Middle frontal gyrus (tissue), 1 donor: ENCODE data around the gene GATA3.

ENCODE experiments used
- DNase-seq: peaks from one replicate; pipeline ENCODE4 v3.0.0-alpha.2; 2015; ENCODE audit warnings: low spot score; ENCODE audit errors: extremely low spot score

The GATA3 gene

DNA sequence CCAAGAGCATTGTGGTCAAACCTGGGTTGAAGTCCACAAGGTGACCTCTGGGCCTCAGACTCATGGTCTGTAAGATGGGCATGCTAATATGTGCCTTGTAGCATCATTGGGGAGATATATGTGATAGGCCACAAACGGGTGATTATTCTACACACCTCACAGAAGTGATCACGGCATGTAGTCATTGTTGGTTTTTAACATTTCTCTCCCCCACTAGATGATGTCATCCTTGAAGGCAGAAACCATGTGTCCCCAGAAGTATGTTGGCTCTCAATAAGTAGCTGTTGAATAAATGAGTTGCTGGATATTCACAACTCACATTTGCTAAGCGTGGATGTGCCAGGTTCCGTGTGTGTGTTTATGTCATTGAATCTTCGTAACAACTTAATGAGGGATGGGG, 42.4 kb downstream of the GATA3 start:
- no peak for DNase-seq

DNA sequence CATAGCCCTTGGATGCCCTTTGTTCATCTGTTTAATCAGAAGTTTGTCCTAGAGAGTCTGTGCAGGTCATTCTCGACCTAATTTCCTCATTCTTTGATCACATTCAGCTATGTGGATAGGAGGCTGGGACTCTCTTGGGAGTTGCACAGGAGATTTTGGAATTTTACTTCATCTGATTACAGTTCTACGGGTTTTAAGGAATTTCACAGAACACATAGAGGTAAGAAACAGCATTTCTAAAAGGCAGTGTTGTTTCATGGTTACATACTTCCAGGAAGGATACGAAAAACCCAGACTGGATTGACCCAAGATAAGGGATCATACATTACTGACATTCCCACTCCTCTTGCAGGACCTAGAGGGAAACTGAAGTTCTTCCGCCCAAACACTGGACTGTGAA, 45.9 kb downstream of the GATA3 start:
- DNase-seq: no peak

DNA sequence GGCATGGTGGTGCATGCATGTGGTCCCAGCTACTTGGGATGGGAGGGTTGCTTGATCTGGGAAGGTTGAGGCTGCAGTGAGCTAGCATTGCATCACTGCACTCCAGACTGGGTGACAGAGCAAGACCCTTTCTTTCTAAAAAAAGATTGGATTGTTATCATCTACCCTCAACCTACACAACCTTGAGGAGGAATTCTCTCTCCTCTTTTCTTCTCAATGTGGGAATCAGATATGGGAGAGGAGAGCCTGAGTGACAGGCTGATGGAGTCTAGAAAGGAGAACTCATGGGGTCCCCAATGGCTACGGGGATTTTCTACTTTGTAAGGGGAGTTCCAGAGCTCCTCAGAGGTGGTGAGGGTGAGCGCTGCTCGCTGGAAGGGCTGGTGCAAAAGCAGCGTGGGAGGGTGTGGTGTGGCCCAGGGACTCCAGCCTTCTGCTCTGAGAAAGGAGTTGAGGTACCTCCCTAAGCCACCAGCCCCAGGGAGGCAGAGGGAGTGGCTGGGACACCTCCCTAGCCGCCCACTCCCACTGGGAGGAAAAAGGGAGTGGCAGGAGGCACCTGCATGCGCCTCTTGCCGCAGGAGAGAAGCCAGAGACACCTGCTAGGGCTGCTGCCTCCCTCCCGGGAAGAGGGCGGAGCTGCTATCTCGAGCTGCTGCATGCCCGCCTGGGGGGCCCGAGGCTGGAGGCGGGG, 48.4 kb downstream of the GATA3 start:
- no peak for DNase-seq

DNA sequence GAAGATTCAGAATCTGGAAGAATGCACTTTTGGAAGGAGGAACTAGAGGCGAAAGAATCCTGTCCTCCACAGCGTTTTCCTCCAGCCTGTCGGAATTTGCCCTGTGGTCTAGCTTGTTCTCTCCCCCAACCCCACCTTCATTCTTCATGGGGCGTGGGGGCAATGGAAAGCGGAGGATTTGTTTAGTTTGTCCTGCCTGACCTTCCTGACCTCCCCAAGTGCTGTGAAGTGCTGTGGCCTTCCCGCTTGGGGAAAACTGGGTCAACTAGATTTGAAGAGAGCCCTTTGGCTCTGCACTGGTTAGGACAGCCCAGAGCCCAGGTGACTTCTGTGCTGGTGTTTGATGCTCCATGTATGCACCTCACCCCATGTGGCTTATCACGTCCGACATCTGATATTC, 49.1 kb downstream of the GATA3 start:
- no peak for DNase-seq

DNA sequence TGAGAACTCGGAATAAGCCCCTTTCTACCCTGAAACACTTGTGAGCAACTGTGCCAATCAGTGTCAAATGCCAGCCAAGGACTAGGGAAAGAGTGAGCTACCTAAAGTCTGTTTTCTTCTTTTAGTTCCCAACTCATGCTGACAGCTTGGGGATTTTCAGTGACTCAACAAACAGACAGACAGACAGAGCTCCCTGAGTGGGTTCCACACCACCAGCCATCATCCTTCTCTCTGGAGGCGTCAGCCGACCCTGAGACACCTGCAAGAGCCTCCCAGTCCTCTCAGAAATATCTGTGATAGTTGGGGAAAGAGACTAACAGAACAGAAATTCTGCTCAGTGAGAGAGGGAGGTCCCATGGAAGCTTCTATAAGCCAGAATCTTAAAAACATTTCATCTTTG, 49.5 kb downstream of the GATA3 start:
- no peak for DNase-seq

DNA sequence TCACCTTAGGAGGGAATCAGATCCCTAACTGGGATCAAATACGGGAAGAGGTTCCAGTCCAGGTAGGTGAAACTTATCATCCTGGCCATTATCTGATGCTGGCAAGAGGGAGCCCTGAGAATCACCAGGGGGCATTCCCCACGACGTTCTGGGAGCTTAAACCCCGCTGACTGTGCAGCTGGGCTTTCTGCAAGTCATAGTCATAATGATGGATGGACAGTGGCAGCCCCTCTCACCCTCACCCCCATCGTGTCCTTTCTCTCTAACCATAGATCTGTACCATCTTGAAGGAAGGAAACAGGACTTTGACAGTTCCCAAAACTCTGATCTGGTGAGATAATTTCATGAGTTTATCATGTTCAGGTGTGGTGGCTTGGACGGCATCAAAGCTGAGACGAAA, 50.2 kb downstream of the GATA3 start:
- no peak for DNase-seq

DNA sequence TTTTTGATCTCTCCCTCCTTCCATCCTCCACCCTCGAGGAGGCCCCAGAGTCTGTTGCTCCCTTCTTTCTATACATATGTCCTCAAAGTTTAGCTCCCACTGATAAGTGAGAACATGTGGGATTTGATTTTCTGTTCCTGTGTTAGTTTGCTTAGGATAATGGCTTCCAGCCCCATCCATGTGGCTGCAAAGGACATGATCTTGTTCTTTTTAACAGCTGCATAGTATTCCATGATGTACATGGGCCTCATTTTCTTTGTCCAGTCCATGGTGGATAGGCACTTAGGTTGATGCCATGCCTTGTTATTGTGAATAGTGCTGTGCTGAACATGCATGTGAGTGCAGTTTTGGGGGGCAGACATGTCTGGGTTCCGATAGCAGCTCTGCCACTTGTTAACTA, 51.4 kb downstream of the GATA3 start:
- no peak for DNase-seq

DNA sequence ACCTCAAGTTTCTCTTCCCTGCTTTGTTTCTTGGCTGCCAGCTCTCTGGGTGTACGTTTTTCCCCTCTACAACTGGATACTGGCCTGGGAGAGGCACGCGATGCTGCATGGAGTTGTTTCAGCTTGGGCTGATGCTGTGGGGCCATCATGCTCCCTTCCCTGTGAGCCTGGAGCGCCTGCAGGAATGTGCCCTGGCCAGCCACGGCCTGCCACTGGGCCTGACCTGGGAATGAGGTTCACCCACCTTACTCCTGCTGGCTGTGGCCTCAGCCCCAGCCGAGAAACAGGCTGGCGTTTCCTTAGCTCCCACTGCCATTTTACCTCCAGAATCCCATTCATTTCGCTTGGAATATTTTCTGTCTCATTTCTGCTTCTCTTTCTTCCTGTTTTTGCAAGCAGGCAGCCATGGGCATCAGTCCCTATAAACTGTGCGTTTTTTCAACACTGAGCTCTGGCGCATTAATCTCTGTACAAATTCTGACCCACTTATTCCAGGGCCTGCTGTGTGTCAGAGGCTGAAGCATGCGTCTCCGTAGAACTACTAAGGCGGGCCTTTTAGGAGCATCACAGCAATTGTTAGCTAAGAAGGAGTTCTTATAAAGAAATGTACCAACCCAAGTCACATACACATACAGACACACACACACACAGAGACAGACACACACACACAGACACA, 57.9 kb downstream of the GATA3 start:
- no peak for DNase-seq

DNA sequence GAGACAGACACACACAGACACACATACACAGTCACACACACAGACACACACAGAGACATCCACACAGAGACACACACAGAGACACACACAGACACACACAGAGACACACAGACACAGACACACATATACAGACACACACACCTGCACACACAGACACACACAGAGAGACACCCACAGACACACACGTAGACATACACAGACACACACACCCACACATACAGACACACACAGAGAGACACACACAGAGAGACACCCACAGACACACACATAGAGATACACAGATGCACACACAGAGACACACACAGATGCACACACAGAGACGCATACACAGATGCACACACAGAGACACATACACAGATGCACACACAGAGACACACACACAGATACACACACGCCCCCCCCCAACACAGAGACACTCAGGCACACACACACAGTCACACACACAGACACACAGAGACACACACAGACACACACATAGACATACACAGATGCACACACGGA, 58.5 kb downstream of the GATA3 start:
- DNase-seq: no peak

DNA sequence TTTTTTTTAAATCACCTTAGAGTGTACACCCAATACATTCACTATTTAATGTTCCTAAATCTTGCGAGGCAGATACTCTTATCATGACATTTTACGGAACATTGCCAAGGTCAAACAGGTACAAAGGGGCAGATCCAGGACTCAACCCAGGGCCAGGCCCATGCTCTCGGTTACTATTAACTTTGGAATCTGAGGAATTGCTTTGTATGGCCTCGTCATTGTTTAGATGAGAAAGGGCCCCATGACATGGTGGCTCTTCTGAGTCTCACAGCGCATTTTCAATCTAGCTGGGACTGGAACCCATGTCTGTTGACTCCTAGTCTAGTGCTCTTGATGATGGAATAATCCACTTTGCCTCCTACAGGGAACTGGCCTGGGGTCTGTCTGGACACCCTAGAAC, 59.1 kb downstream of the GATA3 start:
- DNase-seq: no peak

DNA sequence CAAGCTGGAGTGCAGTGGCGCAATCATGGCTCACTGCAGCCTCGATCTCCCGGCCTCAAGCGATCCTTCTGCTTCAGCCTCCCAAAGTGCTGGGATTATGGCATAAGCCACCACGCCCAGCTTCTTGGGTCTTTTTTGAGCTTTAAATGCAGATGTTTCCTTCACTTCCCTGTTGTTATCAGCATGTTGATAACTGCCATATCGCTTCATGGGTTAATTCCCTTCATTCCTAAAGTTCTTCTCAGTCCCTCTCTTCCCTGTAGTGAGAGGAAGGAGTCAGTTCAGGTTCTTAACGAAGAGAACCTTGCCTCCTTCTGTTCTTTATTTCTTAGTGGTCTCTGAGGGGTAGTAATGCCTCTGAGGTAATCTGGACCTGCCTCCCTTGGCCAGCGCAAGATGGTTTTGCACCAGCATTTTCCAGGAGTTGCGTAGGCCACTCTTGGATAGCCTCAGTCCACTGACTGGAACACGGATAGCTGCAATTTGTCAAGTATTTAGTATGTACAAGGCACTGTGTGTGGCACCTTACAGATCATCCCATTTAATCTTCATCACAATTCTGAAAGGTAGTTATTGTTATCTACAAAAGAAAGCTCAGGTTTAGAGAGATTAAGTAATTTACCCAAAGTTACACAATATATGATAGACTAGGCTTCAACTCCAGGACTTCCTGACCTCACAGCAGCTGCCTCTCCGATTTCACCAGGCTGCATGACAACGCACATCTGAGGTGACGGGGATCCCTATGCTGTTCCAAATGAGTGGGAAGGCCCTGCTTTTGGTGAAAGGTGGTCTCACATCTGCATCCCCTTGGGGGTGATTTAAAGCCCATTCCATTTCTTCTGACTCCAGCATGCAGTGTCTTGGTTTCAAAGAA, 60.5 kb downstream of the GATA3 start:
- no peak for DNase-seq

DNA sequence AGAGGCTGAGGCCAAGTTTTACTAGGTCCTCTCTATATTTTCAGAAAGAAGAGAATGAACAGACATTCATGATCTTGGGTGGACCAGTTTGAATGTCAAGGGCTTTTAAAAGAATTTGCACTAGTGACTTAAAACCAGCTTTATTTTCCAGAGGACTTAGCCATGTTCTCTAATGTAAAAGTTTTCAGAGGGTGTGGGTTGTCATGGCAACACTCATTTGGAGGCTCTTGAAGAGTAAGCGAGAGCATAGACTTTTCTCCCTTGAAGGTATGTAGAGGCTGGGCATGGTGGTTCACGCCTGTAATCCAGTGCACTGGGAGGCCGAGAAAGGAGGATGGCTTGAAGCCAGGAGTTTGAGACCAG, 61.1 kb downstream of the GATA3 start:
- no peak for DNase-seq

DNA sequence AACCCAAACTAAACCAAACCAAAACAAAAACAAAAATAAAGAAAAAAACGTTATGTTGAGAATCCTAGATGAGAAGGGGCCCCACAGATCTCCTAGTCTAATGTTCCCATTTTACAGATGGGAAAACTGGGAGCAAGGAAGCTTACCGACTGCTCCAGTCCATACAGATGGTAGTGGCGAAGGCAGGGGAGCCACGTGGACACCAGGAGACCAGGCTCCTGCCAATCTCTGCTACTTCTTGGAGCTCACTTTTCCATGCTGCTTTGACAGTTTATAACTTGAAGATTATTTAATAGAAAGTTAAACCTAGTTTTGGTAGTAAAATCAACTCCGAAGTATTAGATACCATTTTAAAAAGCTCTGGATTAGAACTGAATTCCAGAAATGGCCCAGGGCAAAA, 62.0 kb downstream of the GATA3 start:
- no peak for DNase-seq

DNA sequence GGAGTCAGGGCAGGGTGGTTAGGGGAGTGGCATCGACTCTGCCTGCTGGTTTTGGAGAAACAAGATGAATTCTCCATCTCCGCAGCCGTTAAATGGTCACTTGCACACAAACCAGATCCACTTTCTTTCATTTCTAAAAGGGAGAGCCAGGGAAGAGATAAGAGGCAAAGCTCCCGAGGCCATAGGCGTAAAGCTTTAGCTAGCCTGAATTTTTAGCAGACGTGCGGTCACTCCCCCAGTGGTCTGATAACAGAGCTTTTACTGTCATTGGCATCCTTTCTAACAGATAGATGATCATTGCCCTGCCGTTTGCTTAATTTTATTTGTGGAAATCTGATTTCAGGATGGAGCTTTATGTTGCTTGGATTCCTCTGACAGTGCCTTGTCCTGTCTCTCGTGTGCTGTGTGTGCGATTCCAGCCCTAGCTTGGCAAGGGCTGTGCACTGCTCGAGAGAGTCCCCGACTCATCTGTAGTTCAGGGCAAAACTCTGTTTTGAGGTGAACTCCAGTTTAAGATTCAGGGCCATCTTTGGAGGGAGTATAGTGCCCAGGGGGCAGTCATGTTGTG, 62.5 kb downstream of the GATA3 start:
- DNase-seq: no peak

DNA sequence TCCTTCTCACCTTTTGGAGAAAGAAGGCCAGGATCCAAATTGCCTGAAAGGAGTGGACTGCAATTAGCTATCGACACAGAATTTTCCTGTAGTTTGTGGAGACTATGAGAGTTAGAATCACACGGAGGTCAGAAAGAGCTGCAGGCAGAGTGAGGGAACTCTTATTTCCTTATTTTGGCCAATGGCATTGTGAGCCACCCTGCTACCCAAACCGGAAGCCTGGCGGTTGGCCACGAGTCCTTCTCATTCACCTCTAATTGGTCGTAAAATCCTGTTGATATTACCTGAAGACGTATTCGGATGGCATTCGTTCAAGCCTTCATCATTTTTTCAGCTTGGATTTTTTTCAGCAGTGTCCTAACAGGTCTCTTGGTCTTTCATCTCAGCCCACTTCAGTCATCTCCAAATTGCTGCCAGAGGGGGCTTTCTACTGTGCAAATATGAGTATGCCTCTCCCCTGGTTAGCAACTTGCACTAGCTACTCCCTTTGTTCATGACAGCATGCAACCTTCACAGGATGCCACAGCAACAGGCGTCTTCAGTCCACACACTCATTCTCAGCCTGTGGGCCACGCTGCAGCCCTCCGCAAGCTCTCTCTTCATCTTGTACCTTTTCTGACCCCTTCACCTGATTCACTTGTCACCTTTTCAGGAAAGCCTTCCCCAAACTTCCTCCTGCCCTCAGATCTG, 66.9 kb downstream of the GATA3 start:
- no peak for DNase-seq

DNA sequence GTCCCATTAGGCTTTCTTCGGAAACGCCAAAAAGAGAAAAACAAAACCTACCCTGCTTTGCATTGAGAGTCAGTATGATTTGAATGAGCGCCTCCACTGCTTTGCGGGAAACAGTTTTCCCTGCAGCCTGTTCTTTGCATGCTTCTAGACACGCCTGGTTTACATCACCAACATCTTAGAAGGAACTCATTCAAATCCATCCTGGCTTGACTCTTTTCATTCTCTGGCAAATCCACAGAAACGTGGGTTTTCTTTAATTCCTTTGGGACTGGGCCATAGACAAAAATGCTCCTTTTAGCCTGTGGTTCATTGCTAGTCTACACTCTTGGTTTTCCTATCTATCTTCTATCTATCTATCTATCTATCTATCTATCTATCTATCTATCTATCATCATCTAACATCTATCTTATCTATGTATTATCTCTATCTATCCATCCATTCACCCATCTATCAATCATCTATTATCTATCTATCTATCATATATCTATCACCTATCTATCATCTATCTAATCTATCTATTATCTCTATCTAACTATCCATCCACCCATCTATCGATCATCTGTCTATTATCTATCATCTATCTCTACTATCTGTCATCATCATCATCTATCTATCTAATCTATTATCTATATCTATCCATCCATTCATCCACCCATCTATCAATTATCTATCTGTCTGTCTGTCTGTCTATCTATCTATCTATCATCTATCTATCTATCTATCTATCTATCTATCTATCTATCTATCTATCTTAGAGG, 68.3 kb downstream of the GATA3 start:
- DNase-seq: no peak

DNA sequence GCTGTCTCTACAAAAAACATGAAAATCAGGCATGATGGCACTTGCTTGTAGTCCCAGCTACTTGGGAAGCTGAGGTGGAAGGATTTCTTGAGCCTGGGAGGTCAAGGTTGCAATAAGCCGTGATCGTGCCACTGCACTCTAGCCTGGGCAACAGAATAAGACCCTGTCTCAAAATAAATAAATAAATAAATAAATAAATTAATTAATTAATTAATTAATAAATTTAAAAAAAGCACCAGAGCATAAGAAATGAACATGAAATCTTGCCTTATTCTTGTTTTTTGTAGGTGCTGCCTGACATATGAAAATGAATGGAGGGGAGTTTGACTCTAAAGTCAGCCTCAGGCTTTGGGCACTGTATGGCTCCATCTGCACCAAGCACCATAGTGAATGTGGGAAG, 69.9 kb downstream of the GATA3 start:
- no peak for DNase-seq
